ENCODE data around the gene CCDC121. TPM values are rescaled to one million over a fixed set of nuclear protein-coding genes. Genes with fewer than 3 reads are reported as not detected.

Gene CCDC121
- total RNA-seq, 1 donor from 2014 or later: 4.9 TPM

DNA sequence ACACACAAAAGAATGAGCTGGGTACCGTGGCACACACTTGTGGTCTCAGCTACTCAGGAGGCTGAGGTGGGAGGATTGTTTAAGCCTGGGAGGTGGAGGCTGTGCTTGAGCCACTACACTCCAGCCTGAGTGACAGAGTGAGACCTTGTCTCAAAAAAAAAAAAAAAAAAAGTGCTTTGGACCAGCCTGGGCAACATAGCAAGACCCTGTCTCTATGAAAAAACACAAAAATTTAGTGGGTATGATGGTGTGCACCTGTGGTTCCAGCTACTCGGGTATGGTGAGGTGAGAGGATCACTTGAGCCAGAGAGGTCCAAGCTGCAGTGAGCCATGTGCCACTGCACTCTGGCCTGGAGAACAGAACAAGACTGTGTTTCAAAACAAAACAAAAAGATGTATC lies 35.6 kb downstream of the CCDC121 start:
- H3K27ac Mint-ChIP-seq: no peak overlapping the region
- peaks cover 59% of the 10 kb centered on the region for H3K36me3 Mint-ChIP-seq
- no peaks in the 10 kb centered on the region for H3K27me3 Mint-ChIP-seq (ENCODE audit: low read depth)
- no peak for DNase-seq (ENCODE audit: low spot score in 2 of 2, unreplicated experiment in 2 of 2)
- TF ChIP-seq, protein P1, sequence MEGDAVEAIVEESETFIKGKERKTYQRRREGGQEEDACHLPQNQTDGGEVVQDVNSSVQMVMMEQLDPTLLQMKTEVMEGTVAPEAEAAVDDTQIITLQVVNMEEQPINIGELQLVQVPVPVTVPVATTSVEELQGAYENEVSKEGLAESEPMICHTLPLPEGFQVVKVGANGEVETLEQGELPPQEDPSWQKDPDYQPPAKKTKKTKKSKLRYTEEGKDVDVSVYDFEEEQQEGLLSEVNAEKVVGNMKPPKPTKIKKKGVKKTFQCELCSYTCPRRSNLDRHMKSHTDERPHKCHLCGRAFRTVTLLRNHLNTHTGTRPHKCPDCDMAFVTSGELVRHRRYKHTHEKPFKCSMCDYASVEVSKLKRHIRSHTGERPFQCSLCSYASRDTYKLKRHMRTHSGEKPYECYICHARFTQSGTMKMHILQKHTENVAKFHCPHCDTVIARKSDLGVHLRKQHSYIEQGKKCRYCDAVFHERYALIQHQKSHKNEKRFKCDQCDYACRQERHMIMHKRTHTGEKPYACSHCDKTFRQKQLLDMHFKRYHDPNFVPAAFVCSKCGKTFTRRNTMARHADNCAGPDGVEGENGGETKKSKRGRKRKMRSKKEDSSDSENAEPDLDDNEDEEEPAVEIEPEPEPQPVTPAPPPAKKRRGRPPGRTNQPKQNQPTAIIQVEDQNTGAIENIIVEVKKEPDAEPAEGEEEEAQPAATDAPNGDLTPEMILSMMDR (IDR thresholded peaks at IDR 0.05; ENCODE audit: unreplicated experiment): no peak
- H3K9me3 Mint-ChIP-seq: peaks cover 46% of the 10 kb centered on the region
- H3K4me1 Mint-ChIP-seq: no peaks in the 10 kb centered on the region
- no peak overlapping the region for H3K4me3 Mint-ChIP-seq

GRCh38 chr2:27591745-27592144 lies 37.1 kb downstream of the CCDC121 start:
- DNase-seq (ENCODE audit: low spot score in 2 of 2, unreplicated experiment in 2 of 2): no peak
- H3K27me3 Mint-ChIP-seq (ENCODE audit: low read depth): no peaks in the 10 kb centered on the region
- H3K9me3 Mint-ChIP-seq: peaks cover 45% of the 10 kb centered on the region
- peaks cover 55% of the 10 kb centered on the region for H3K36me3 Mint-ChIP-seq
- no peak overlapping the region for H3K4me3 Mint-ChIP-seq
- TF ChIP-seq, protein P1 (IDR thresholded peaks at IDR 0.05; ENCODE audit: unreplicated experiment): no peak
- H3K27ac Mint-ChIP-seq: no peak overlapping the region
- H3K4me1 Mint-ChIP-seq: no peaks in the 10 kb centered on the region

DNA sequence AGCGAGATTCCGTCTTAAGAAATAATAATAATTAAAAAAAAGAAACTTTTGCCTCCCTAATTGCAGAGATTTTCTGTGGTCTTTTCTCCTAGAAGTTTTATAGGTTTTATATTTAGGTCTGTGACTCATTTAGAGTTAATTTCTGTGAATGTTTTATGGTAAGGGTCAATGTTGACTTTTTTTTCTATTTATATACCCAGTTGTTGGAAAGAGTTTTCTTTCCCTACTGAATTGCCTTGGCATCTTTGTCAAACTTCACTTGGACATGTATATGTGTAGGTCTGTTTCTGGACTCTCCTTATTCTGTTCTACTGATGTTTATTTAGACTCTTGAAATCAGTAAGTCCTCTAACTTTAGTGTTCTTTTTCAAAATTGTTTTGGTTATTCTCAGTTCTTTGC lies 40.5 kb downstream of the CCDC121 start:
- TF ChIP-seq, protein P1 (IDR thresholded peaks at IDR 0.05; ENCODE audit: unreplicated experiment): no peak
- Mint-ChIP-seq H3K36me3 (peaks cover 37% of the 10 kb centered on the region), H3K4me1 (peaks cover 19% of the 10 kb centered on the region), H3K27ac (no peak overlapping the region), H3K4me3 (no peak overlapping the region), H3K27me3 (ENCODE audit: low read depth) (no peaks in the 10 kb centered on the region), H3K9me3 (peaks cover 24% of the 10 kb centered on the region)
- no peak for DNase-seq (ENCODE audit: low spot score in 2 of 2, unreplicated experiment in 2 of 2)

DNA sequence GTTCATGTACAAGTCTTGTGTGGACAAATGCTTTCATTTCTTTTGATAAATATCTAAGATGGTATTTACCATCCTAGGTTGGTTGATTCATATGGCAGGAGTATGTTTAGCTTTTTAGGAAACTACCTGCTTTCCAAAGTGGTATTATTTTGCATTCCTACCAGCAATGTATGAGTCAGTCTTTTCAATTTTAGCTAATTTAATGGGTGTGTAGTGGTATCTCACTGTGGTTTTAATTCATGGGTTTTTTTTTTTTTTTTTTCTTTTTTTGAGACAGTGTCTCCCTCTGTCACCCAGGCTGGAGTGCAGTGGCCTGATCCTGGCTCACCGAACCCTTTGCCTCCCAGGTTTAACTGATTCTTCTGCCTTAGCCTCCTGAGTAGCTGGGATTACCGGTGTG lies 41.8 kb downstream of the CCDC121 start:
- TF ChIP-seq, protein P1 (IDR thresholded peaks at IDR 0.05; ENCODE audit: unreplicated experiment): no peak
- H3K9me3 Mint-ChIP-seq: peaks cover 27% of the 10 kb centered on the region

GRCh38 chr2:27584597-27584996 lies 44.2 kb downstream of the CCDC121 start:
- peaks cover 25% of the 10 kb centered on the region for H3K4me1 Mint-ChIP-seq
- peaks cover 28% of the 10 kb centered on the region for H3K9me3 Mint-ChIP-seq
- TF ChIP-seq, protein P1 (IDR thresholded peaks at IDR 0.05; ENCODE audit: unreplicated experiment): no peak
- H3K27me3 Mint-ChIP-seq (ENCODE audit: low read depth): peaks cover 6% of the 10 kb centered on the region
- no peak overlapping the region for H3K27ac Mint-ChIP-seq
- peak overlapping the region; percentile 87 for H3K4me3 Mint-ChIP-seq
- DNase-seq (ENCODE audit: low spot score in 2 of 2, unreplicated experiment in 2 of 2): no peak
- H3K36me3 Mint-ChIP-seq: peaks cover 23% of the 10 kb centered on the region

More for the DNA sequence above, 41.8 kb downstream of the CCDC121 start:
- H3K4me1 Mint-ChIP-seq: peaks cover 25% of the 10 kb centered on the region
- H3K4me3 Mint-ChIP-seq: no peak overlapping the region
- H3K36me3 Mint-ChIP-seq: peaks cover 35% of the 10 kb centered on the region
- no peaks in the 10 kb centered on the region for H3K27me3 Mint-ChIP-seq (ENCODE audit: low read depth)
- no peak for DNase-seq (ENCODE audit: low spot score in 2 of 2, unreplicated experiment in 2 of 2)
- H3K27ac Mint-ChIP-seq: no peak overlapping the region

DNA sequence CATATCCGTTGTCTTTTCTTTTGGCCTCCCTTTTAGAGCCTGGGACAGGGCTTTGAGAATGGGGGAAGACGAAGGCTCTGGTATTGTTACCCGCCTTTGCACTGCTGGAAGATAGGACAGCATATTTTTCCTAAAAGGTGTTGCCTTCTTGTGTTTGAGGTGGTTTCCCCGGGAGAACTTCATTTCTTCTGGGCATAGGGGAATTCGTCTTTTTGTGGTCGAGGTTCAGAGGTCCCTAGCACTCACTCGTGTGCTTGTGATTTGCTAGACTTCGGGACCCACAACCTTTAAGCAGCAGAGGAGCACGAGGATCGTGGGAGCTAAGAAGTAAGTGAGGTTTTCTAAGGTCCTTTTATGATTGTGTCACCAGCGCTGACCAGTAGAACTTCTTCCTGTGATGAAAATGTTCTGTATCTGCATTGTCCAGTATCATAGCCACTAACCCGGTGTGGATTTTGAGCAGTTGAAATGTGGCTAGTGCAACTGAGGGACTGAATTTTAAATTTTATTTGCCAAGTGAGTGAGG lies 45.4 kb downstream of the CCDC121 start:
- peaks cover 25% of the 10 kb centered on the region for H3K4me1 Mint-ChIP-seq
- H3K4me3 Mint-ChIP-seq: peak overlapping the region; percentile 87
- TF ChIP-seq, protein P1 (IDR thresholded peaks at IDR 0.05; ENCODE audit: unreplicated experiment): no peak
- peaks cover 6% of the 10 kb centered on the region for H3K27me3 Mint-ChIP-seq (ENCODE audit: low read depth)
- peak overlapping the region; percentile 92 for H3K27ac Mint-ChIP-seq
- peaks cover 36% of the 10 kb centered on the region for H3K9me3 Mint-ChIP-seq
- H3K36me3 Mint-ChIP-seq: peaks cover 20% of the 10 kb centered on the region
- no peak for DNase-seq (ENCODE audit: low spot score in 2 of 2, unreplicated experiment in 2 of 2)
